Left ventricle myocardium inferior (tissue), 1 donor: ENCODE data around the gene ESAM. TPM values are rescaled to one million over a fixed set of nuclear protein-coding genes. Genes with fewer than 3 reads are reported as not detected.
A peak's percentile ranks its signal among the peaks of the same experiment; 100 is the strongest.

Experiments used
- DNase-seq: peaks from one replicate; pipeline ENCODE4 v3.0.0-alpha.2; 2020
- H3K27ac ChIP-seq: fragments of 200-600 bp; replicated peaks from 2 replicates; pipeline ENCODE4 v1.8.0; 2021
- H3K27me3 ChIP-seq: fragments of 200-600 bp; 2 replicates; pipeline ENCODE4 v1.8.0; 2021; ENCODE audit warnings: low read depth
- H3K36me3 ChIP-seq: fragments of 200-600 bp; 2 replicates; pipeline ENCODE4 v1.8.0; 2021
- H3K4me1 ChIP-seq: fragments of 200-600 bp; 2 replicates; pipeline ENCODE4 v1.8.0; 2021
- H3K4me3 ChIP-seq: fragments of 200-600 bp; 2 replicates; pipeline ENCODE4 v1.8.0; 2021; ENCODE audit warnings: mild to moderate bottlenecking, moderate library complexity
- H3K9me3 ChIP-seq: fragments of 200-600 bp; replicated peaks from 2 replicates; pipeline ENCODE4 v1.8.0; 2021
- CTCF ChIP-seq: fragments of 200-600 bp; IDR thresholded peaks from 2 replicates; pipeline ENCODE4 v1.8.0; 2021; ENCODE audit warnings: antibody characterized with exemption, mild to moderate bottlenecking, borderline replicate concordance
- intact Hi-C: fragments of 100-400 bp; cut with micrococcal nuclease; formaldehyde crosslinking; loops from one replicate; pipeline ENCODE4 v1.11.0; 2022
- total RNA-seq: library from RNA; stranded (reverse); fragmentation: NEBNext Ultra II Directional; extraction: Animal tissue kit (Norgen Biotek cat#: 25700); gene quantifications from one replicate; pipeline ENCODE4 v1.2.1, GENCODE V29; 2021
- donor health status: DM: no; HTN: yes; CAD: no; lungs with severe emphysema.

Gene ESAM
- total RNA-seq, 1 donor from 2014 or later: 40.0 TPM

DNA sequence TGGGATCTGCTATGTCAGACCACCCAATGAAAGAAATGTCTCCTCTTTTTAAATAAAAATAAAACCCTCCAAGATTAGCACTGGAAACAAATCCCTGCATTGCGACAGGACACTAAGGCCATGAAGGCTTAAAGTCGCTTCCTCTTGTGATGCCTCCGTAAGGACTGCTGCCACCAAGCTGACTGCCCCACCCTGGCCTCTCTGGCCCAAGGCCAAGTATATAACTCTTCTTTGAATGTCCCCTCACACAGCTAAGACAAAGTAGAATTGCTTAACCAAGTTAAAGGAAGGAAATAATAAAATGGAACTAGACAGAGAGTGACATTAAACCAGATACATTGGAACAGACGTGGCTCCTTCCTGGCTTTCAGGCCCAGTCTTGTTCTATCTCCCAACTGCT is 29.9 kb downstream of the ESAM start:
- H3K4me3 ChIP-seq: no peak overlapping the region
- H3K27me3 ChIP-seq: peaks cover 6% of the 10 kb centered on the region
- no peaks in the 10 kb centered on the region for H3K36me3 ChIP-seq
- no peak overlapping the region for H3K27ac ChIP-seq
- intact Hi-C loops: no loop called here
- no peaks in the 10 kb centered on the region for H3K9me3 ChIP-seq
- no peak for TF ChIP-seq CTCF
- H3K4me1 ChIP-seq: no peaks in the 10 kb centered on the region
- no peak for DNase-seq

DNA sequence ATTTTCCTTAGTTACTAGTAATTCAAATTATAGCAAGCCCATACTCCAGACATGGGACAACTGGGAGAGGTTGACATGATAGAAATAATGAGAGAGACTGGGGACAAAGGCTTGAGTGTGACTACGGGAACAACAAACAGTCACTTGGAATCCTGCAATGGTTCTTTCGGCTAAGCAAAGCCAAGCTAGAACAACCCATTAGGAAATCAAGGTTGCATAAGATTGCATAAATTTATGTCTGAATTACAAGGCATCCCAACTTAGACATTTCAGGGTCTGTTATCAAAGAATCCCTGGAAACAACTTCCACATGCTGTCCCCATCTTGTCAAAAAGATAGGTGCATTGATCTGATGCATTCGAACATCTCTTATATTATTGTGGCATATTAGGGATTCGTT is 32.5 kb downstream of the ESAM start:
- intact Hi-C loops: no loop called here
- Histone ChIP-seq H3K36me3 (no peaks in the 10 kb centered on the region), H3K4me1 (peaks cover 18% of the 10 kb centered on the region), H3K27me3 (peaks cover 26% of the 10 kb centered on the region), H3K9me3 (no peaks in the 10 kb centered on the region), H3K4me3 (no peak overlapping the region), H3K27ac (no peak overlapping the region)
- TF ChIP-seq CTCF: no peak
- no peak for DNase-seq

GRCh38 chr11:124728134-124728533 is 34.0 kb downstream of the ESAM start:
- no peak overlapping the region for H3K27ac ChIP-seq
- no peaks in the 10 kb centered on the region for H3K9me3 ChIP-seq
- DNase-seq: no peak
- no peak for TF ChIP-seq CTCF
- intact Hi-C loops: no loop called here
- H3K4me1 ChIP-seq: peaks cover 18% of the 10 kb centered on the region
- H3K27me3 ChIP-seq: peaks cover 40% of the 10 kb centered on the region
- H3K4me3 ChIP-seq: no peak overlapping the region
- H3K36me3 ChIP-seq: no peaks in the 10 kb centered on the region

GRCh38 chr11:124727474-124727873 is 34.6 kb downstream of the ESAM start:
- Histone ChIP-seq H3K27me3 (peaks cover 47% of the 10 kb centered on the region), H3K4me1 (peaks cover 18% of the 10 kb centered on the region), H3K36me3 (no peaks in the 10 kb centered on the region), H3K4me3 (no peak overlapping the region), H3K27ac (no peak overlapping the region), H3K9me3 (no peaks in the 10 kb centered on the region)
- intact Hi-C loops: no loop called here
- no peak for DNase-seq
- no peak for TF ChIP-seq CTCF

DNA sequence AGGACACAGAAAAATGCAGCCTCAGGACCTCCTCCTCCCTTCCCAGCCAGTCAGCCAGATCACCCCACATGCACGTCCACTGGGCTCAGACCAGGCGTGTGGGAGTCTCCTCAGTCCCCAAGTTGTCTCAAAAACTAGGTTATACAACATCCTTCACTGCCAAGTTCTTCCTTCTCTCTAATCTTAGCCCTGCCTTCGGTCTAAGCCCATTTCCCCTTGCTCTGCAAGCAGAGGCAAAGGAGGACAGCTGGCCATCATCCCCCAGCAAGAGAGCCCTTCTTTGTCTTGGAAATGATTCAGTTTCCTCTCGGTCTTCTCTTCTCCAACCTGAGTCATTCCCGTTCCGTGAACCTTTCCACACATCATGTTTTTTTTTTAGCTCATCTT is 36.4 kb downstream of the ESAM start:
- no peak for DNase-seq
- peaks cover 65% of the 10 kb centered on the region for H3K27me3 ChIP-seq
- H3K27ac ChIP-seq: peak overlapping the region; percentile 49
- no peaks in the 10 kb centered on the region for H3K9me3 ChIP-seq
- no peak overlapping the region for H3K4me3 ChIP-seq
- intact Hi-C loops: no loop called here
- TF ChIP-seq CTCF: no peak
- H3K4me1 ChIP-seq: peaks cover 18% of the 10 kb centered on the region
- H3K36me3 ChIP-seq: no peaks in the 10 kb centered on the region
